HG03442 (cell line): ENCODE results near the gene AMDHD2.
"Not testable (repeated sequence)": the region's sequence is repeated elsewhere in the genome, so short reads cannot be mapped to it uniquely, and the experiment has no call there.

ENCODE experiments used
- ATAC-seq: cut with Tn5 transposase; IDR thresholded peaks from one replicate; pipeline ENCODE4 v1.9.1; 2021; ENCODE audit warnings: mild to moderate bottlenecking, moderate library complexity; ENCODE audit not compliant: unreplicated experiment

AMDHD2 gene

DNA sequence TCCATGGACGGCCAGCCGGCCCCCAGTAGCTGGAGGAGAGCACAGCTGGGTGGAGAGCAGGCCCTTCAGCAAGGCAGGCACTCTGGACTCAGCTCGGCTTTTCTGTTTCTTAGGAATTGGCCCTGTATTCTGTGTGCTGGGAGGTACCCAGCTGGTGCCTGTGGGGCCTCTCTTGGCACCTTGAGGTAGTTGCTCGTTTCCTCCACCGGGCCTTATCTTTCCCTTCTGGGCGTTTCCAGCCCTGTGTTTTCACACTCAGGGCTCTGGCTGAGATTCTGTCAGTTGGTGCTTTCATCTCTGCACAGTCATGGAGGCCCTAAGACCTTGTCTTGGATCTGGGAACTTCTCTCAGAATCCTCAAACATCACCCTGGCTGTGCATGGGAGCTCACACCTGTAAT, 47.3 kb downstream of the AMDHD2 start:
- not testable (repeated sequence) for ATAC-seq

DNA sequence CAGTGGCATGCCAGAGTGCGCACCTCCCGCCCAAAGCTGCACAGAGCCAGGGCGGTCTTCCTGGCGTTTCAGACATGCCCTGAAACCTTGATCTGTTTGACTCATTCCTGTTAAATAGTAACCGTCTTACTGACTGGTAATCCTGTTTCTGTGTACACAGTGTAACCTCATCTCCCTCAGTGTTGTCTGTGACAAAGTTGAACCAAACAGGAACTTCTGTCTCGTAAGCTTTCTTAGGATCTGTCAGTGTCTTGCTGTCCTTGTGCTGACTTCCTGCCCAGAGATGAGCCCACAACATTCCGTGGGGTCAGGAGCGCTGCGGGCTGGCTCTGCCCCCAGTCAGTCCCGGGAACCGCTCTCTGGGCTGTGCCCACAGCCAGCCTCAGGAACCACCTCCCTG, 48.4 kb downstream of the AMDHD2 start:
- not testable (repeated sequence) for ATAC-seq

DNA sequence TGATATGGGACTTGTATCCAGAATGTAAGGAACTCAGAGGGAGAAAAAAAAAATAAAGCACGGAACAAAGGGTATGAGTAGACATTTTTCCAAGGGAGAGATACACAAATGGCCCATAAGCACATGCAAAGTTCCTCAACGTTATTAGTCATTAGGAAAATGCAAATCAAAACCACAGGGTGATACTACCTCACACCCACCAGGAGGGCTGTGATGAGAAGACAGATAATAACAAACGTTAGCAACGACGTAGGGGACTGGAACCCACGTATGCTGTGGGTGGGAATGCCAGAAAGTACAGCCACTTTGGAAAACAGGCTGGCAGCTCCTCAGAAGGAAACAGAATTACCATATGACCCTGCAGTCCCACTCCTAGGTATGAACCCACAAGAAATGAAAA, 52.5 kb downstream of the AMDHD2 start:
- not testable (repeated sequence) for ATAC-seq

DNA sequence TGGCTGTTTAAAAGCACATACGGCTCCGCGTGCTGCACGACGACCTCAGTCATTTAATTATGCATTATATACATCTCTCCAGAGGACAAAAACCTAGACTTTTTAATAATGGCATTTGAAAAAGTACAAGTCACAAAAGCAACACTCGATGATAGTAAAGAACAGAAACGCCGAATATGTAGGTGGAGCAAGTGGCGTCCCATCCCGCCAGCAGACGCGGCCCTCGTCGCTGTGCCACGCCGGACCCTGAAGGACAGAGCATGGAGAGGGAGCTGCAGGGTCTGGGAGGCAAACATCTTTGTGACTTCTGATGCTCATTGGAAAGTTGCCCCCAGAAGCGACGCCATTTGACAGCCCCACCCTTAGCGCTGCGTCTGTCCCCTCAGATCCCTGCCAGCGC, 55.7 kb downstream of the AMDHD2 start:
- not testable (repeated sequence) for ATAC-seq

DNA sequence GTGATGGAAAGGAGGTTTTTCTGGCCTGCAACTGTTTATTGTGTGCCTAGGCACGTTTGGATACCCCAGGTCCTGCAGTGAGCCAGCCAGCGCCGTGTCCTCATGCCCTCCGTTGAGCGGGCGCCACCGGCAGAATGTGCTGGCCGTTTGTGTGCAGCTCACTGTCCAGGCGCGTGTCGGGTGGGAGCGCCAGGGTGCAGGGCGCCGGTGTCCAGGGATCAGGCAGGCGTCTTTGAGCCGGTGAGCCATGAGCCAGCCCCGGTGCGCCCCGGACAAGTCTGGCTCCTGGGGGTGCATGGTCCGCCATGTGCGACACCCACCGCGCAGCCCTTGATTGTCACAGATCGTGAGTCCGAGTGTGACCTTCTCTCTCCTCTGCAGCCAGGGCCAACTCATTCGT, 56.9 kb downstream of the AMDHD2 start:
- ATAC-seq = not testable (repeated sequence)

DNA sequence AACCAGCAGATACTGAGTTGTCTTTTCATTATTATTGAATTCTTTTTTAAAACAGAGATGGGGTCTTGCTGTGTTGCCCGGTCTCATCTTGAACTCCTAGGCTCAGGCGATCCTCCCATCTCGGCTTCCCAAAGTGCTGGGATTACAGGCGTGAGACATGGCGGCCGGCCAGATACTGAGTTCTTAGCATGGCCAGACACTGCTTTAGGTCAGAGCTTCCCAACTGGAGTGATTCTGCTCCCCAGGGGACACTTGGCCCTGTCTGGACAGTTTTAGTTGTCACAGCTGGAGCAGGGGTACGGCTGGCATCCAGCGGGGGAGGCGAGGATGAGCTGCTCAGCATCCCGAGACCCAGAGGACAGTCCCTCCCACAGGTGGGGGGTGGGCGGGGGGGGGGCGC, 58.7 kb downstream of the AMDHD2 start:
- ATAC-seq = not testable (repeated sequence)

DNA sequence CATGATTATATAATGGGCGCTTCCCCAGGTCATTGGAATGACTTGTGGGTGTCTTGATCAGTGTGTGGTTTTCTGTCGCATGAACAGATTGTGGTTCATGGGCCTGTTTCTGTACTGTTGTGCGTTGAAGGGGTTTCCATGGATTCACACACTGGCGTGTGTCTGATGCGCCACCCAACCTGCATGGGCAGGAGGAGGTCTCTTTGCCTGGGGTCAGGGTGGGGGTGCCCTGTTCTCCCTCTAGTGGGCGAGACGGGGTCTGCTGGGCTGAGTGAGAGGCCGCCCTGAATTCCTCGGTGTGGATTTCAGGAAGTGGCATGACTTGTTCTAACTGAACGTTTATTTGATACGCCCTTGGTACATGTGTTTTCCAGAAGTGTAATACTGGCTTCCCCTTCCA, 60.0 kb downstream of the AMDHD2 start:
- not testable (repeated sequence) for ATAC-seq

DNA sequence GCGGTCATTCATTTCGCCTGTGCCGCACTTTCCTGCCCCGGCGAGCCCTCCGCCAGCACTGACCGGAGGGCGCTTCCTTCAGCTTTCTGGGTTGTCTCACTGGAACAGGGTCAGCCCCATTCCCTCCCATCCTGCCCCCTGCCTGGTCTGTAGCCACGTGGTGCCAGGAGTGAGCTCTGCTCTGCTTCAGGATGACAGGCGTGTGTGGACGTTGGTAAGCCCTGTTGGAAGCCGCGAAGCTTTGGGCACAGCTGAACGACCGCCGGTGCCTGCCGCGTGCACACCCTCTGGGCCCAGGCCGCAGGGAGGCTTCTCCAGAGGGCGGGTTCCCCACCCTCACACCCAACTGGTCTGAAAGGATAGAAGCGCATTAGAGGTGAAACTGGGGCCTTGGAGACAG, 60.6 kb downstream of the AMDHD2 start:
- not testable (repeated sequence) for ATAC-seq
